HG02840 (cell line): ENCODE measurements around the gene TCIRG1.
A peak's percentile ranks its signal among the peaks of the same experiment; 100 is the strongest.

Experiments used
- ATAC-seq: cut with Tn5 transposase; IDR thresholded peaks from one replicate; pipeline ENCODE4 v1.9.1; 2021; ENCODE audit warnings: mild to moderate bottlenecking, moderate library complexity, moderate number of reproducible peaks; ENCODE audit not compliant: unreplicated experiment, low FRiP score

Gene TCIRG1

DNA sequence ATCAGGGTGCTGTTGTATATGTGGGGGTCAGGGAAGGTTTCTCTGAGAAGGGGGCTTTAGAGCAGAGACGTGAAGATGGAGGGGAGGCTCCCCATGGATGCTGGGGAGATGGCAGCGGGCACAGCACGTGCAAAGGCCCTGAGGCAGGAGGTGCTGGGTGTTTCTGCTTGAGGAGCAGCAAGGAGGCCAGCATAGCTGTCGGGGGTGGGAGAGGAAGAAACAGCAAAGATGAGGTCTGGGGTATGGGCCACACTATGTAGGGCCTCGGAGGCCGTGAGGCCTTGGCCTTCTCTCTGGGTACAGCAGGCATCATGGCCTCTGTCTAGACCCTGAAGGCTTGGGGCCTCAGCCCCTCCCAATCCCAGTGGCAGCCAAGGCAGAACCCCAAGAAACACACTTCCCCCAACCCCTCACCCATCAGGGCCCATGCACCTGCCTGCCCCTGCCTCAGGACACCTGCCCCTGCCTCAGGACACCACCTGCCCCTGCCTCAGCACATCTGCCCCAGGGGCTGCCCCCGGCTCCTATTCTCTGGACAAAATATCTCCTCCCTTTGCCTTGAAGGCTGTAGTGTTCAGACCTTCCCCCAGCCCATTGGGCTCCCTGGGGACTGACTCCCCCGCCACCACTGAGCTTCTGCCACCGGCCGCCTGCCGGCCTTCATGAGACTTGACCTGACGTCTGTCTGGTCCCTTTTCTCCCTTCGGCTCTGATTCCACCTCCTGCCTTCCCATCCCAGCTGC lies 22.5 kb upstream of the TCIRG1 start:
- no peak for ATAC-seq

DNA sequence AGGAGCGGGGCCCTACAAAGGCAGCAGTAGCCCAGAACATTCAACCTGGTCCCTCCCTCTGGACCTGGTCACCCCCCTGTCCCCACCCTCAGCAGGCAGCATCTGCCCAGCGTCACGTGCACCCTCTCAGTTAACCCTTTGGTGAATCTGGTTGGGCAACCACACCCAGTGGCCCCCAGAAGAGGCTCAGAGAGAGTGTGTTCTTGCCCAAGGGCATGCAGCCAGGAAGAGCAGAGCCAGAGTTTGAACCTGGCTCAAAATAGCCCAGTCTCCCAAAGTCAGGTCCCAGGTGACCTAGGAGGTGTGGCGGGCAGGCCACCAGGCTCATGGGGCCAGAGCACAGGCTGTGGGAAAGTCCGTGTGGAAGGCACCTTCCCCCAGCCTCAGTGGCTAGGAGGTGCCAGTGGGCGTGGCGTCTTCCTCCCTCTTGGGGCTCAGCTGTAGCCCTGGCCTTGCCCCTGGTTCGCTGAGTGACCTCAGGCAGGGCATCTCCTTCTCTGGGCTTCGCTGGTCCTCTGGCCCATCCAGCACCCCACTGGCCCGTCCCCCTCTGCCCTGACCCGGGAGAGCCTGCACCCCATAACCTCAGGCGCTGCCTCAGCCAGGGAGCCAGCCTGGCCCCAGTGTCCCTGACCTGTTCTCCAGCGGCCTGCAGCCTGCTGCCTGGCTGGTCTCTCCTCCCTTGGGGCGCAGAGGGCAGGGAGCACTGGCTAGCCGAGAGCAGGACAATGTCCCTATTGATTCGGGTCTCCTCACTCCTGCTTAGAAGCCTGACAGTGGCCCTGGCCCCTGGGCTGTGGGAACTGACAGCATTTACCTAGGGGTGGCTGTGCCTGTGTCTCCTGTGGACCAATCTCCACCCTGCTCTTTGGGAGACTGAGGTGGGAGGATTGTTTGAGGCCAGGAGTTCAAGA lies 21.7 kb upstream of the TCIRG1 start:
- ATAC-seq, result no peak

DNA sequence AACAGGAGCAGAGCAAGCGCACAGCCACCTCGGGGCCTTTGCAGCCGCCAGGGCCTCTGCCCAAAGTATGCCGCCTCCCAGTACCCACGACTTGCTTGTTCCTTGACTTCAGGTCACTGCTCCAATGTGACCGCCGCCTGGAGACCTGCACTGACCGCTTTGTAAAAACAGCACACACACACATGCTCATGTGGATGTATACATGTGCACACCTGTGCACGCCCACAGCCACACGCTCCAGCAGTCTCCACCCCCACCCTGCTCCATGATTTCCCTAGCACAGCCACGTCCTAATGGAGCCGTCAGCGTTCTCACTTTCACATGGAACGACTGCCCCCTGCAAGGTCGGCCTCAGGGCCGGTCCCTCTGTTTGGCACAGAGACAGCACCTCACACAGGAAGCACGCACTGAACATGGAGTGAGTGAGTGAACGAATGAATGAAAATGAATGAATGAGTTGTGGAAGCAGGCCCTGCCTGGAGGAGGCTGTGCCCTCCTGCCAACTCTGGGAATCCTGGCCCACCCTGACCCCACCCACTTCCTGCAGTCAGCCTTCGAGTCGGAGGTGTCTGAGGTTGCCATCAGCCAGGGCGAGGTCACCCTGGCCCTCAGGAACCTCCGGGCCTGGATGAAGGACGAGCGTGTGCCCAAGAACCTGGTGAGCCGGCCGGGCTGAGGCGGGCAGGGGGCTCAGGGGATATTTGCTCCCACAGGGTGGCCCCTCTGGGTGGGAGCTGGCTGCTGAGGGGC lies 20.7 kb upstream of the TCIRG1 start:
- no peak for ATAC-seq

DNA sequence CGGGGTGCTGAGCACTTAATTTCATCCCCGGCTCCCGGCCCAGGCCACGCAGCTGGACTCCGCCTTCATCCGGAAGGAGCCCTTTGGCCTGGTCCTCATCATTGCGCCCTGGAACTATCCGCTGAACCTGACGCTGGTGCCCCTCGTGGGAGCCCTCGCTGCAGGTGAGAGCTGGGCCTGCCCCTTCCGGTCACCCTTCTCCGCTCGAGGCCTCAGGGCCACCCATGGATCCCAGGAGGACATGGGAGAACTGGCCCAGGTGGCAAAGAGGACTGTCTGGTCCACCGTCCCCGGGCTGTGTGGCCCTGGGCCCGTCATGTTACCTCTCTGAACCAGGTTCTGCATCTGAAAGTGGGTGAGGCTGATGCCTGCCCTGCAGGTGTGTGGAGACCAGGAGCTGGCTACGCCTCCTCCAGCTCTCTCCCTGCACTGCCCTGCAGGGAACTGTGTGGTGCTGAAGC lies 20.1 kb upstream of the TCIRG1 start:
- ATAC-seq, result no peak

DNA sequence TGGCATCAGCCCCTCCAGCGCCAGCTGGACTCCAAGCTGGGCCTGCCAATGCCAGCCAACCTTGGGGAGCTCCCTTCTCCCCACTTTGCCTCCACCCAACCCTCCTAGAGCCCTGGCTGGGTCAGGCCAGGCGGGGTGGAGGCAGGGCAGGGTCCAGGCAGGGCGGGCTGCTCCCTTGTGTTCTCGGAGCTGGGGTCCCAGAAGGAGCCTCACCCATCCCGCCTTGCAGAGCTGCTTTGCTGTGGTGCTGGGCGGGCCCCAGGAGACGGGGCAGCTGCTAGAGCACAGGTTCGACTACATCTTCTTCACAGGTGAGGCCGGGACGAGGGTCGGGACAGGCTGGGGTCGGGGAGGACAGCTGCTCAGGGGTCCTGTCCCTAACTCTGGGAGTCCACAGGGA lies 19.3 kb upstream of the TCIRG1 start:
- no peak for ATAC-seq

DNA sequence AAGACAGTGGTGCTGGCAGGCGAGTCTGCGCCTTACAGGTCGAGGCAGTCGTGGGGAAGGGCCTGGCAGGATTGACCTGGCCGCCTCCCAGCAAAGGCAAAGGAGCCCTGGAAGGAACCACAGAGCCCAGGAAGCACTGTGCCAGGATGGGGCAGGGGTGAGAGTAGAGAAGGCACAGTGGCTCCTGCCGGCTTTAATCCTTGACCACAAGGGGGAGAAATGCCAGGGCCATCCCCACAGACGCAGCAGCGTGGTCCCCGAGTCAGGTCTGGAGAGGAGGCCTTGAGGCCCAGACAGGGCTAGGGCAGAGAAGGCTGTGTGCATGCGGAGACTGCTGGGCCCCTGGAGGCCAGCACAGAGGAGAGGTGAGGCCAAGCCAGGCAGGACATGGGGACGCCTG lies 18.2 kb upstream of the TCIRG1 start:
- no peak for ATAC-seq

DNA sequence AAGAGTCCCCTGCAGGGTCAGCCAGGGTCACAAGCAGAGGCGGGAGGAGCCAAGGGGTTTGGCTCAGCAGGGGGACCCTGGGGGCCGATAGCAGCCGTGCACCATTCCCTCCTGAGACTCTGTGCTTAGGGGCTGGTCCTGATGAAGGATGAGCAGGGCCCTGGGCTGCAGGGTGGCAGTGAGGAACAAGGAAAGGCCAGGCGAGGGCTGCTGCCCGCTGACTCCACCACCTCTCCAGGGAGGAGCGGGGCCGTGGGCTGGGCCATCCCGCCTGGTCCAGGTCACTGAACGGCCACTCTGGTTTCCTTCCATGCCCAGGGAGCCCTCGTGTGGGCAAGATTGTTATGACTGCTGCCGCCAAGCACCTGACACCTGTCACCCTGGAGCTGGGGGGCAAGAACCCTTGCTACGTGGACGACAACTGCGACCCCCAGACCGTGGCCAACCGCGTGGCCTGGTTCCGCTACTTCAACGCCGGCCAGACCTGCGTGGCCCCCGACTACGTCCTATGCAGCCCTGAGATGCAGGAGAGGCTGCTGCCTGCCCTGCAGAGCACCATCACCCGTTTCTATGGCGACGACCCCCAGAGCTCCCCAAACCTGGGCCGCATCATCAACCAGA lies 17.5 kb upstream of the TCIRG1 start:
- ATAC-seq, result no peak

DNA sequence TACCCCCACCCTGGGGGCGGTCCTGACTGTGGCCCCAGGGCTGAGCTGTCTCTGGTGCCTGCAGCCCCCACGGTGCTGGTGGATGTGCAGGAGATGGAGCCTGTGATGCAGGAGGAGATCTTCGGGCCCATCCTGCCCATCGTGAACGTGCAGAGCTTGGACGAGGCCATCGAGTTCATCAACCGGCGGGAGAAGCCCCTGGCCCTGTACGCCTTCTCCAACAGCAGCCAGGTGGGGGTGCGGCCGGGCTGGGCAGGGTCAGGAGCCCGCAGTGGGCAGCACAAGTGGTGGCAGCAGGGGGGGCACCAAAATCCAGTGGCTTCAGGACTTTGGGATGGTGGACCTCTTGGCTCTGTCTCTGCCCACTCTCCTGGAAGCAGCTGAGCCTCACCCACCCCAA lies 16.3 kb upstream of the TCIRG1 start:
- no peak for ATAC-seq

DNA sequence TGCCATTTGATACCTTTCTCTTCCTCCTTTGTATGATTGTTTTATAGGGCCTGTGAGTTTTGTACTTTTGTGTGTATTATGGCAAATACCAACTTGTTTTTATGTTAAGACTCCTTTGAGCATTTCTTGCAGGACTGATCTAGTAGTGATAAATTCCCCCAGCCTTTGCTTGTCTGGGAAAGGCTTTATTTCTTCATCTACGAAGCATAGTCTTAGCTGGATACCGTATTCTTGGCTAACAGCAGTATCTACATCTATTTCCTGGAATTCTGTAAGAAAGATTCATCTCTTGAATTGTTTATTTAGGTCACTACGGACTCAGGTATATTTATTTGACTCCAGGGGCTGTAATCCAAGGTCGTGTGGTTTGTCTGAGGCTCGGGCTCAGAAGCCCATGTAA lies 14.3 kb upstream of the TCIRG1 start:
- ATAC-seq, result no peak

DNA sequence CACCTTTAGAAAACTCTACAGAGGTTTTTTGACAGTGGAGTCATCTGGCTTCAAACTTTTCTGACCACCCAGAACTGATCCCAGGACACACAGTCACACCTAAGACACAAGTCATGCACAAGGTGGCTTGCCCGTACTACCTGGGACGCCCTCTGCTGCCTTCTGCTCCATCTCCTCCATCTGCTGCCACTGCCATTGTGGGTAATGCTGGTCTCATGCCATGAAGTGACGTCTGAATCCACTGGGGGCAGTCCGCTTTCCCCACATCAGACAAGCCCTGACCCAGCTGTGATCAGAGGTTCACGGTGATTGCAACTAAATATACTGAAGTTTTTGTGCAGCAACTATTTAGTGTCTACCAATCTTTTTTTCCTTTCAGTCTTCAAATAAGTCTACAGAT lies 13.8 kb upstream of the TCIRG1 start:
- ATAC-seq, result no peak

DNA sequence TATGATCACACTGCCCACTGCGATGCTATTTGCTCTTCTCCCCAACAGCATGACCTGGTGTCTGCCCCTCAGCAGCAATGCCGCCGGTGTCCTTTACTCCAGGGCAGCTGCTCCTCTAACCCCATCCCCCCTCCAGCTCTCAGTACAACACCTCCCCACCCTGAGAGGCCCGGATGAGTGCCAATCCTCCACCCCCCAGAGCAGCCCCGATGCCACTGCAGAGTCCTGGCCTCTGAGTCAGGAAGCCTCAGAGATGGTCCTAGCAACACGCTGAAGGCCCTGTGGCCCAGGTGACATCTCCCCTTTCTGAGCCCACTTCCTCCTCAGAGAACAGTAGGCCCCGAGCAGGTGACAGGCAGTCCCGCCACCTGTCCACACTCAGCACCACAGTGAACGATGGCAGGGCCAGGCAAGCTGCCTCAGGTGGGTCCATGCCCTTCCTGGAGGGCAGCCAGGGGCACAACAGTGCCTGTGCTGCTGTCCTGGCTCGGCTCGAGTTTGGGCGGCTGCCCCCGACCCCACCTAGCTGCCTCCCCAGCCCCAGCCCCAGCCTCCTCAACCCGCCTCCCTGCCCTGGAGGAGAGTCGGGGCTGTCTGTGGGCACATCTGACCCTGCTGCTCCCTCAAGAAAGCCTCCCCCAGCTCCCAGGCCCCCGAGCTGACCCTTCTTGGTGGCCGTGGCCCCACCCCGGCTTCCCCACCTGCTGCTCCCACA lies 12.3 kb upstream of the TCIRG1 start:
- ATAC-seq, result no peak

DNA sequence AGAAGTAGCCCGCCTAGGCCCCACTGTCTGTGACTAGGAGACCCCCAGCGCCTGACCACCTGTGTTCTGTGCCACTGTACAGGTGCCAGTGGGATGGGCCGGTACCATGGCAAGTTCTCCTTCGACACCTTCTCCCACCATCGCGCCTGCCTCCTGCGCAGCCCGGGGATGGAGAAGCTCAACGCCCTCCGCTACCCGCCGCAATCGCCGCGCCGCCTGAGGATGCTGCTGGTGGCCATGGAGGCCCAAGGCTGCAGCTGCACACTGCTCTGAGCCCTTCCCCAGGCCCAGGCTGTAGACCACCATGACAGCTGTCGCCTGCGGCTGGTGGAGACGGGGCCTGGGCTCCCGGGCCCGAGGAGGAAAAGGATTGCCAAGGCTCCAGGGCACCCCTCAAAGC lies 11.2 kb upstream of the TCIRG1 start:
- ATAC-seq, result no peak

DNA sequence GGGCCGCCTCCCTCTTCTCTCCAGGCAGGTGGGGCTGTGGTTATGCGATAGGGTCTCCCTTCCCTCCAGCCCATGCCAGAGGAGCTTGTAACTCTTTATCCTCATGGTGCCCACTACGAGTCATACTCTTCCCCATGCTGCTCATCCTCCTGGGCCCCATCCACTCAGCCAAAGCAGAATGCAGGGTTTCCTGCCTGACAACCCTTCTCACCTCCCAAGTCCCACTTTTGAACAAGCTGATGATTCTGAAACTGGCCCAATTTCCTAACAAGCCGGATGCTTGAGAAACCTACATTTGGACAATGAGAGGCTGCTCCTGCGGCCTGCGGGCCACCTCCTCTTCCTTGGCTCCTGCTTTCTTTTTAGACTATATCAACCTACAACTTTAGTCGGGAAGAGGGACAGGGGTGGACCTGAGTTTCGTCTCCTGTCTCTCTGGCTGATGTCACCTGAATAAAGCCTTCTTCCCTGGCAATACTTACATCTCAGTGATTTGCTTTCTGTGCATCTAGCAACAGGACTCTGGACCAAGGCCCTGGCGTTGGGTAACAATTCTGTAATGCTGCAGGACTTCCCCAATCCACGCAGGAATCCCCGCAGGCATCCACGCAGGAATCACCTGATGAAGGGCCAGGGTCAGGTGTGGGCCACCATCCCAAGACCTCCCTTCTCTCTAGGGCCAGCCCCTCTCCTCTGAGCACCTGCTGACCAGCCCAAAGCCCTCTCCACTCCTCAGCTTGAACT lies 9.9 kb upstream of the TCIRG1 start:
- ATAC-seq, result no peak

DNA sequence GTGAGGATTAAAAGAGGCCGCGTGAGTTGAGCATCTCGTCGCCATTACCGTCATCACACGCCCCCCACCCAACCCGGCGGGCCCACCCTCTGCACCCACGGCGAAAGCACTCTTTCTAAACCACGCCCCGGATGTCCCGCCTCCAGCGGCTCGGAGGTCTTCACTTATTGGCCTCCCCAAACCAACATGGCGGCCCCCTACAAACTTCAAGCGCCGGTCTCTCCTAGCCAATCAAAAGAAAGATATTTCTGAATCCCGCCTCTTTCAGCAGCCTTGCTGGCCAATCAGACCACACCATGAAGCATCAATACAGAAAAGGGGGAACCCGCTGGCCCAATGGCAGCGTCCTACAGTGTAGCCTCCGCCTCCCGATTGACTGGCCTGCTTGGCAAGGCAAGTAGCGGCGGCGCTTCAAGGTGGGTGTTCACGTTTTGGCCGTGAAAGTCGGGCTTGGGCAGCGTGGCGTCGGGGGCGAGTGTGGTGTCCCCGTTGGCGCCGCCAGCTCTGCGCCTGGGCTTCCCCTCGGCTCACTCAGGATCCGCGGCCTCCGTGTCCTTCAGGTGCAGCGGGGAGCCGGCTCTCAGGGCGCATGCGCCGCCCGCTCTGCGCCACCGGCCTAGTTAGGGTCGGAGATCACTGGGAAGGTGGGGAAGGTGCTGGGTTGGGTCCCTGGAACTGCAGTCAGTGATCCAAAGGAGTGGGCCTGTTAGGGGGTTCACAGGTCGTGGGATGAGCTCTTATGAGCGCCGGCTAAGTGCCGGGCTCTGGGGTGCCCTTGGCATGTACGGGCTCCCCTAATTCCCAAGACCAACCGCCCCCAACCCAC lies 8.3 kb upstream of the TCIRG1 start, which contains the start of gene NDUFS8:
NDUFS8 (plus strand) TSS at position 364 of the 826 bp plus-strand sequence. CDS start 1,471 bp downstream, outside the sequence.
- ATAC-seq, result peak; percentile 92

DNA sequence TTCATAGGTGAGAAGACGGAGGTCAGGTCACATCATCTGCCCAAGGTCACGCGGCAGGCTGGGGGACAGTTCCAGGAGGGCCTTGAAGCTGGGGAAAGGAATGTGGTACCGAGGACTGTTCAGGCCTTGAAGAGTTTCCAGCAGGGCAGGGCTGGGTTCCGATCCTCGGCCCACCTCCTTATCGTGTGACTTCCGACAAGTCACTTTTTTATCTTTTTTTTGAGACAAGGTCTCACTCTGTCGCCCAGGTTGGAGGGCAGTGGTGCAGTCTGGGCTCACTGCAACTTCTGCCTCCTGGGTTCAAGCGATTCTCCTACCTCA lies 7.7 kb upstream of the TCIRG1 start:
- ATAC-seq, result no peak

DNA sequence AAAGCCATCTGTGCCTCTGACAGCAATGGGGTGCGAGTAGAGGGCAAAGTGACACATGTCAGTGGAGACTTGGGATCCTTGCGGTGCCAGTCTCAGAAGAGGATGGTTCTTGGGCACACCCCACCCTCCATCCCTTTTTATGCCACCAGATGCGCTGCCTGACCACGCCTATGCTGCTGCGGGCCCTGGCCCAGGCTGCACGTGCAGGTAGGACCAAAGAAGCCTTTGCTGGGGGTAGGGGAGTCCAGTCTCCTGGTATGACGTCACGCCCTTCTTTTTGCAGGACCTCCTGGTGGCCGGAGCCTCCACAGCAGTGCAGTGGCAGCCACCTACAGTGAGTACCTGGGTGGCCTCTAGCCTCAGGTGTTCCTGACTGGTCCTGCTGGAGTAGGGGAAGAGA lies 6.8 kb upstream of the TCIRG1 start:
- ATAC-seq, result no peak

DNA sequence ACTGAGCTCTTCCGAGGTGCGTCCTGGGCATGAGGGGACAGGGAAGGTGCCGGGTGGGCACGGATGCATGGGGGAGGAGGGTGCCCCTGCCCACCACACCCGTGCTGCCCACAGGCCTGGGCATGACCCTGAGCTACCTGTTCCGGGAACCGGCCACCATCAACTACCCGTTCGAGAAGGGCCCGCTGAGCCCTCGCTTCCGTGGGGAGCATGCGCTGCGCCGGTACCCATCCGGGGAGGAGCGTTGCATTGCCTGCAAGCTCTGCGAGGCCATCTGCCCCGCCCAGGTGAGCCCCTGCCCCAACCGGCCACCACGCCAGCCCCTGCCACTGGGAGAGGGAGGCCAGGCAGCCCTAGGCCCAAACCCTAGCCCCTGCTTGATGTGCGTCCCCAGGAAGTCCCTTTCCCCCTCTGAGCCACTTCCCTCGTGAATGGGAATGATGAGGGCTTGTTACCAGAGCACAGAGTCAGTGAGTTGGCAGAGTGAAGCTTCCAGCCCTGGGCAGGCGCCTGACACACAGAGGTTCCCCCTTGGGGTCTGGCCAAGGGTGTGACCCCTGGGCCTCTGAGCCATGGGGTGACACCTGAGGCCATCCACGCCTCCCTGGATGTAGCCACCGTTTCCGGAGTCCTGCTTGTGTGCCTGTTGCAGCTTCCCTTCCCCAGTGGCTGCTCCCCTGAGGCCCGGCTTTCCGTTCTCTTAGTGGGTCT lies 5.7 kb upstream of the TCIRG1 start:
- no peak for ATAC-seq

DNA sequence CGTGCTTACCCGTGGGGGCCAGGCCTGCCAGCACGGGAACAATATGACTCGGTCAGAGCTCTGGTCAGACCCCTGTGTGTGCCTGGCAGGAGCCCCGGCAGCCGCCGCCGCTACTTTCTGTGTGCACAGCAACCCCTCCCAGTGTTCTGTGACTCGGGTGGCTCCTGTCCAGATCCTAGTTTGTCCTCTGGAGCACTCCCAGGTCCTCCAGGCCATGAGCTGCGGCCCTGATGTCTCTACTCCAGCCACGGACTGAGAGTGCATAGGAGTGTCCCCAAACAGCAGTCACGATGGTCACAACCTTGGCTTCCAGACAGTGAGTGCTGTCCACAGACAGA lies 5.1 kb upstream of the TCIRG1 start:
- ATAC-seq, result no peak
